OCI-LY3 (cell line): ENCODE data around the gene COPG1.
"Not testable (repeated sequence)": the region's sequence is repeated elsewhere in the genome, so short reads cannot be mapped to it uniquely, and the experiment has no call there.

Experiments
- H2AFZ ChIP-seq: fragments of 200-600, 300-600 bp; shearing (Covaris generic); 2 replicates; pipeline ENCODE4 v1.6.0; 2014; ENCODE audit warnings: antibody characterized with exemption, low read depth, low read length
- H3K27ac ChIP-seq: fragments of 200-600, 300-600 bp; sonication (generic); 2 replicates; pipeline ENCODE4 v1.5.1; 2014; ENCODE audit warnings: mild to moderate bottlenecking, low read length, moderate library complexity, mixed read lengths
- H3K27me3 ChIP-seq: fragments of 200-600, 300-600 bp; sonication (generic); 2 replicates; pipeline ENCODE4 v1.6.1; 2014; ENCODE audit warnings: low read depth, low read length, mixed read lengths
- H3K36me3 ChIP-seq: fragments of 200-600, 300-600 bp; sonication (generic); replicated peaks from 2 replicates; pipeline ENCODE3; 2014; ENCODE audit warnings: low read depth, low read length, mixed read lengths
- H3K4me1 ChIP-seq: fragments of 300-600, 200-600 bp; sonication (generic); 2 replicates; pipeline ENCODE4 v1.6.1; 2014; ENCODE audit warnings: low read length, mixed read lengths
- H3K4me2 ChIP-seq: fragments of 200-600, 300-600 bp; sonication (generic); 2 replicates; pipeline ENCODE4 v1.6.1; 2014; ENCODE audit warnings: low read length, mixed read lengths
- H3K4me3 ChIP-seq: fragments of 300-600, 200-600 bp; sonication (generic); 2 replicates; pipeline ENCODE4 v1.5.1; 2014; ENCODE audit warnings: antibody characterized with exemption, mild to moderate bottlenecking, low read length, moderate library complexity
- H3K79me2 ChIP-seq: fragments of 300-600, 200-600 bp; shearing (Covaris generic); 2 replicates; pipeline ENCODE4 v1.6.1; 2014; ENCODE audit warnings: mild to moderate bottlenecking, low read length, mixed read lengths
- H3K9ac ChIP-seq: fragments of 300-600, 200-600 bp; shearing (Covaris generic); 2 replicates; pipeline ENCODE4 v1.6.0; 2014; ENCODE audit warnings: mild to moderate bottlenecking, low read length, moderate library complexity
- H3K9me3 ChIP-seq: fragments of 200-600, 300-600 bp; shearing (Covaris generic); 2 replicates; pipeline ENCODE4 v1.6.1; 2014; ENCODE audit warnings: low read length, mixed read lengths; ENCODE audit not compliant: insufficient read depth
- H4K20me1 ChIP-seq: fragments of 200-600, 300-600 bp; sonication (generic); 2 replicates; pipeline ENCODE4 v1.6.1; 2016; ENCODE audit warnings: low read length, mixed read lengths; ENCODE audit not compliant: insufficient read depth
- EZH2phosphoT487 ChIP-seq: fragments of 200-600 bp; shearing (Covaris generic); IDR thresholded peaks from 2 replicates; pipeline ENCODE4 v1.6.1; 2018; ENCODE audit warnings: antibody characterized with exemption, mixed run types, low read depth
- TF ChIP-seq, protein P1 (sequence below): fragments of 200-600, 300-600 bp; sonication (generic); IDR thresholded peaks from 2 replicates; pipeline ENCODE4 v1.5.1; 2014; ENCODE audit warnings: antibody characterized with exemption, low read length, low read depth

COPG1 gene

DNA sequence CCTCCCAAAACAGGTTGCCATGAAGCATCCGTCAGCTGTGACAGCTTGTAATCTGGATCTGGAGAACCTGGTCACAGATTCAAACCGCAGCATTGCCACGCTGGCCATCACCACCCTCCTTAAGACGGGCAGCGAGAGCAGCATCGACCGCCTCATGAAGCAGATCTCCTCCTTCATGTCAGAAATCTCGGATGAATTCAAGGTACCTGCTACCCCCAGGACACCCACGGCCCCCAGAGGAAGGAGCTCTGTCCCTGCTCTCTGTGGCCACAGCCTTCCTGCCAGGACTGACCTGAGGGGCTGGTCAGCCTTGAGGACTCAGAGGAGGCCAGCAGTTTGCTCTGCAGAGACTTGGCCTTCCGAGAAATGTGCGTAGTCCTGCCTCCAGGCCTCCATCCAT is 11.2 kb downstream of the COPG1 start:
- Histone ChIP-seq H3K36me3 (peaks cover 73% of the 10 kb centered on the region), H4K20me1 (peaks cover 23% of the 10 kb centered on the region), H3K27ac (no peak overlapping the region), H3K4me3 (no peak overlapping the region), H3K9ac (no peak overlapping the region), H3K27me3 (no peaks in the 10 kb centered on the region), H3K4me2 (no peak overlapping the region), H3K9me3 (no peaks in the 10 kb centered on the region), H3K4me1 (no peaks in the 10 kb centered on the region), H3K79me2 (no peaks in the 10 kb centered on the region), H2AFZ (no peak overlapping the region)
- no peak for TF ChIP-seq EZH2phosphoT487
- TF ChIP-seq, protein P1, sequence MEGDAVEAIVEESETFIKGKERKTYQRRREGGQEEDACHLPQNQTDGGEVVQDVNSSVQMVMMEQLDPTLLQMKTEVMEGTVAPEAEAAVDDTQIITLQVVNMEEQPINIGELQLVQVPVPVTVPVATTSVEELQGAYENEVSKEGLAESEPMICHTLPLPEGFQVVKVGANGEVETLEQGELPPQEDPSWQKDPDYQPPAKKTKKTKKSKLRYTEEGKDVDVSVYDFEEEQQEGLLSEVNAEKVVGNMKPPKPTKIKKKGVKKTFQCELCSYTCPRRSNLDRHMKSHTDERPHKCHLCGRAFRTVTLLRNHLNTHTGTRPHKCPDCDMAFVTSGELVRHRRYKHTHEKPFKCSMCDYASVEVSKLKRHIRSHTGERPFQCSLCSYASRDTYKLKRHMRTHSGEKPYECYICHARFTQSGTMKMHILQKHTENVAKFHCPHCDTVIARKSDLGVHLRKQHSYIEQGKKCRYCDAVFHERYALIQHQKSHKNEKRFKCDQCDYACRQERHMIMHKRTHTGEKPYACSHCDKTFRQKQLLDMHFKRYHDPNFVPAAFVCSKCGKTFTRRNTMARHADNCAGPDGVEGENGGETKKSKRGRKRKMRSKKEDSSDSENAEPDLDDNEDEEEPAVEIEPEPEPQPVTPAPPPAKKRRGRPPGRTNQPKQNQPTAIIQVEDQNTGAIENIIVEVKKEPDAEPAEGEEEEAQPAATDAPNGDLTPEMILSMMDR, result no peak

DNA sequence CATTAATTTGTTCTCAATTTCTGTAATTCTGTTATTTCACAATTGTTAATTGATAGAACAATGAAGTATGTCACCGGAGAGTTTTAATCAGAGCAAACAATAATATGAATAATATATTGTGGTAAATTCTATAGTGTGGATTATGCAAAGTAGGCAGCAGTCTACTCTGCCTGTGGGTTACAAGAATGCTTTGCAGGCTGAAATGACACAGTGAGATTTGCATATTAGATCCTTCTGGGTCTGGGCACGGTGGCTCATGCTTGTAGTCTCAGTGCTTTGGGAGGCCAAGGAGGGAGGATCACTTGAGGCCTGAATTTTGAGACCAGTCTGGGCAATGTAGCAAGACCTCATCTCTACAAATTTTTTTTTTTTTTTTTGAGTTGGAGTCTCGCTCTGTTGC is 12.5 kb downstream of the COPG1 start:
- Histone ChIP-seq H3K9ac (no peak overlapping the region), H3K4me1 (no peaks in the 10 kb centered on the region), H2AFZ (no peak overlapping the region), H3K27ac (no peak overlapping the region), H3K27me3 (no peaks in the 10 kb centered on the region), H3K4me3 (no peak overlapping the region), H3K9me3 (no peaks in the 10 kb centered on the region), H3K36me3 (peaks cover 70% of the 10 kb centered on the region), H3K4me2 (no peak overlapping the region), H3K79me2 (no peaks in the 10 kb centered on the region), H4K20me1 (peaks cover 23% of the 10 kb centered on the region)
- TF ChIP-seq, protein P1, result no peak
- no peak for TF ChIP-seq EZH2phosphoT487

DNA sequence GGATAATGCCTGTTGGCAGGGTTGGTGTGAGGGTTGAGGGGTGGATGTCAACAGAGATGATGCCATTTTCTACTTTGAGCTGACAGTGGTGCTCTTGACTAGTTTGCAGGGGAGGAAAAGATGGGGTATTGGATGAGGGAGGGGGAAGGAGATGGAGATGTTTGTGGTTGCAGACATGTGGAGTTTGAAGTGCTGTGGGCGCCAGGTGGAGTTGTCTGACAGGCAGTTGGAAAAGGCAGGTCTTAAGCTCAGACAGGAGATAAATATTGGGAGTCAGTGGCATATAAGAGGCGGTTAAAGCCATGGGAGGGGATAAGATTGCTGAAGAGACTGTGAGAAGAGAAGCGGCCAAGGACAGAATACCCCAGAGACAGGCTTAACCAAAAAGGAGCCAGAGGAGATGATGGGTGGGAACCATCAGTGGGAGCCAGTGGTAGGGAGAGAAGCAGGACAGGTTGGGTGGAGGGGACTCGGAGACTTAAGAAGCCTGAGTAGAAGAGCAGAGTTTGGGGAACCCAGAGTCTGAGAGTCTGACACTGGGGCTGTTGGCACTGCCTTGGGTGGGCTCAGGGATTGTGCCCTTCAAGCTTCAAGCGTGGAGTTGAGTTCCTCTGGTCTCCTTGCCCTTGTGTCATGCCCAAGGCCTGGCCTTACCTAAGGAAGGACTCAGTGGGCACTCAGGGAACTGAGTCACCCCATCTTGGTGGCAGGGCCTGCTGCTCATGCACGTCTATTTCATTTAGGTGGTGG is 13.9 kb downstream of the COPG1 start:
- H3K36me3 ChIP-seq, result peaks cover 70% of the 10 kb centered on the region
- H3K27me3 ChIP-seq, result no peaks in the 10 kb centered on the region
- no peak overlapping the region for H3K4me3 ChIP-seq
- H3K9me3 ChIP-seq, result no peaks in the 10 kb centered on the region
- H4K20me1 ChIP-seq, result peaks cover 24% of the 10 kb centered on the region
- no peak overlapping the region for H3K9ac ChIP-seq
- no peak overlapping the region for H3K4me2 ChIP-seq
- H3K79me2 ChIP-seq, result no peaks in the 10 kb centered on the region
- H2AFZ ChIP-seq, result no peak overlapping the region
- TF ChIP-seq, protein P1, result no peak
- no peak for TF ChIP-seq EZH2phosphoT487
- no peak overlapping the region for H3K27ac ChIP-seq
- H3K4me1 ChIP-seq, result no peaks in the 10 kb centered on the region

DNA sequence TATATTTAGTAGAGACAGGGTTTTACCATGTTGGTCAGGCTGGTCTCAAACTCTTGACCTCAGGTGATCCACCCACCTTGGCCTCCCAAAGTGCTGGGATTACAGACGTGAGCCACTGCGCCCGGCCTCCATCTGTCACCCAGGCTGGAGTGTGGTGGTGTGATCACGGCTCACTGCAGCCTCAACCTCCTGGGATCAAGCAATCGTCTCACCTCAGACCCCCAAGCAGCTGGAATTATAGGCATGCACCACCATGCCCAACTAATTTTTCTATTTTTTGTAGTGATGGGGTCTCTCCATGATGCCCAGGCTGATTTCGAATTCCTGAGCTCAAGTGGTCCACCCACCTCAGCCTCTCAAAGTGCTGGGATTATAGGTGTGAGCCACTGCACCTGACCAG is 15.6 kb downstream of the COPG1 start:
- Histone ChIP-seq H4K20me1 (peaks cover 27% of the 10 kb centered on the region; the same call in 1 of the 2 replicates), H3K36me3 (peaks cover 75% of the 10 kb centered on the region)
- H3K4me1 ChIP-seq, H3K9ac ChIP-seq, H3K4me2 ChIP-seq, H2AFZ ChIP-seq, H3K4me3 ChIP-seq, H3K79me2 ChIP-seq, H3K9me3 ChIP-seq, H3K27me3 ChIP-seq, H3K27ac ChIP-seq: not testable (repeated sequence)
